NCI-H1694 (cell line): Measurements from ENCODE around the gene SYT2.

ENCODE experiments used
- DNase-seq: peaks from one replicate; lab custom pipeline; 2025; lab: John Stamatoyannopoulos, UW

Gene SYT2

GRCh38 chr1:202677433-202677832, 32.8 kb downstream of the SYT2 start:
- no peak for DNase-seq

DNA sequence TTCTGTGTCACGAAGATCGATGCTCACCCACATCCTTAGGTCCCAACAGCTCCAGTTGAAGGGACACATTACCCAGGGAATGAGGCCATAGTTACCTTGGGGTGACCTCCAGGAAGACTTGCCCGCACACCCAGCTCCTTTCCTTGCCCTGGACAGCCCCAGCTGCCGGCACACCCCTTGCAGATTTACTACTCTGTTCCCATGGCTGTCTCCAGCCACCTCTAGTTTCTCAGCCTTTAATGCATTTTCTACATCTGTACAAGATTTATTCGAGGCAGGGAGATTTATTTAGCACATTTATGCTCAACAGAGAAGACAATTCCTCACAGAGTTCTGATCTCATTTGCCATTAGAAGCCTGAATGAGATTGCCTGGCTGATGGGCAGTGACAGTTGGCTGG, 36.7 kb downstream of the SYT2 start:
- DNase-seq, result no peak

GRCh38 chr1:202671399-202671798, 38.9 kb downstream of the SYT2 start:
- DNase-seq, result no peak

DNA sequence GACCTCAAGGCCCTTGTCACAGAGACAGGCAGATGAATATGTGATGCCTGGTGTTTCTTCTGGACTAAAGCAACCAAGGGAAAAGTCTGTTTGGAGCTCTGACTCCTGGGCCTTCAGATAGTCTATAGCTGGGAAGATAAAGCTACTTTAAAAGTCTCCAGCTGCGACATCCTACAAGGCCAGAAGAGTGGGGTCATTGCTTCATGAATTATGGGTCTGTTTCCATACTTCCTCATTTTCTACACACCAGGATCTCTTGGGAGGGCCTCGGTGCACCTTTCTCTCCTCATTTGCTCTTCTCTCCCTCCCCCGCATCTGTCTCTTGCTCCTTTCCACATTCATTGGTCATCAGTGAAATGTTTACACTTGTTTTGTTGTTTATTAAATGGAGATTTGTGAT, 44.8 kb downstream of the SYT2 start:
- no peak for DNase-seq

GRCh38 chr1:202664083-202664482, 46.2 kb downstream of the SYT2 start:
- DNase-seq, result no peak

DNA sequence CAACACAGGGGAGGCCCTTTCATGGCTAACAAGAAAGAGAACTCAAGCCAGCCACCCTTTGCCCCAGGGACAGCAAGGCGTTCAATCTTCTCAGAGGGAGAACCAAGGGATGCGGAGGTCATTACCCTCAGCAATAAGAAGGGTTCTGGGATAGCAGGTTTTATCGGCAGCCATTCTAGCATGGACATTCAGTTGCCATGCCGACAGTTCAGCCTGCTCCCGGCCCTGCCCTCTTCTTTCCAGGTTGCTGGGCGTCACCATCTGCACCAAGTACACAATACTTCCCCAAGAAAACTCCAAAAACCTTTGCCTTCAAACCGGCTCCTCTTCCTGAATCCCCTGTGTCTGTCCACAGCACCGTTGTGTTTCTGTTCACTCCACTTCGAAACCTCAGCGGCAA, 47.1 kb downstream of the SYT2 start:
- no peak for DNase-seq

GRCh38 chr1:202662081-202662480, 48.2 kb downstream of the SYT2 start:
- DNase-seq, result peak; percentile 26

DNA sequence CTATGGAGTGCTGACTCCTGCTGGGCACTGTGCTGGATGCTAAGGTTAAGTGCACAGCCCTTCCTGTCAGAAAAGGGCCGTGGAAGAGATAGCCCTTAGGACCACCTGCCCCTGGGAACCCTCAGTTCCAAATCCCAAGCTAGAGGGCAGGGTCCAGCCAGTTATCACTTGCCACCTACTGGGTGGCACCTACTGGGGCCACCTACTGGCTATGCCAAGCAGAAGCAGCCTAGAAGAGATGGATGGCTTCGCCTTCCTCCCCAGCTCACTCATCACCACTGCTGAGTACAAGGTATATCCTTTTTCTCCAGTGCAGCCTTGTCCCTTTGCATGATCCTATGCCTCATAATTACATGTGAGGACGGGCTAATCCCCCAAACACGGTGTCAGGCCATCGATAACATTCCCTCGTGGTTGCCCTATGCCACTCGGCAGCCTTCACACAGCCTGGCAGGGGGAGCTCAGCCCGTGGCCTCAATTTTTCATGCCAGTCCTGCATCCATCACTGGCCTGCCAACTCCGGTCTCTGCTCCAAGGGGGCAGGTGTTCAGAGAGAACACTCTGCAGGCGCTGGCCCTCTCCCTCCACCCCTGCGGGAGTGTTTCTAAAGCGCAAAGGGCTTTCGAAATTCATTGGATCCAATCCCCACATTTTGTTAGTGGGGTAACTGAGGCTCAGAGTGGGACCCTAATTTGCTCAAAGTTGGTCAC, 49.0 kb downstream of the SYT2 start:
- DNase-seq, result no peak

GRCh38 chr1:202659974-202660373, 50.3 kb downstream of the SYT2 start:
- DNase-seq, result no peak

- DNase-seq, result peak; percentile 72
These were observed 50.7 kb downstream of the SYT2 start for GRCh38 chr1:202659541-202659940.

DNA sequence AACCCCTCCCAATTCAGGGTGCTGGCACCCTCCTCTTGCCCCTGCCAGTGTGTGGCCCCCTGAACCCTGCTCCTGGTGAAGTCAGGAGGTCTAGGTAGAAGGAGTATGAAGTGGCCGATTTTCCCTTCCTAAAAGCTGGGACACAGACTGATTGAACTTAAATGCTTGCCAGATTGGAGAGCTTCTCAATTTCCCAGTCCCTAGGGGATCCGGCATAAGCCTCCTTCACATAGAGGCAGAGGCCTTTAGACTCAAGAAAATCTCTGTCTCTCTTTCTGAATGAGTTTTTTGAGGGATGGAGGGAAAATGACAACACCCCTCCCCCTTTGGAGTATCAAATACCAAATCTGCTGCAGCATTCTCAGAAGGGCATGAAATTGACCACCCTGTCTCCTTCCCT, 51.5 kb downstream of the SYT2 start:
- DNase-seq, result no peak

DNA sequence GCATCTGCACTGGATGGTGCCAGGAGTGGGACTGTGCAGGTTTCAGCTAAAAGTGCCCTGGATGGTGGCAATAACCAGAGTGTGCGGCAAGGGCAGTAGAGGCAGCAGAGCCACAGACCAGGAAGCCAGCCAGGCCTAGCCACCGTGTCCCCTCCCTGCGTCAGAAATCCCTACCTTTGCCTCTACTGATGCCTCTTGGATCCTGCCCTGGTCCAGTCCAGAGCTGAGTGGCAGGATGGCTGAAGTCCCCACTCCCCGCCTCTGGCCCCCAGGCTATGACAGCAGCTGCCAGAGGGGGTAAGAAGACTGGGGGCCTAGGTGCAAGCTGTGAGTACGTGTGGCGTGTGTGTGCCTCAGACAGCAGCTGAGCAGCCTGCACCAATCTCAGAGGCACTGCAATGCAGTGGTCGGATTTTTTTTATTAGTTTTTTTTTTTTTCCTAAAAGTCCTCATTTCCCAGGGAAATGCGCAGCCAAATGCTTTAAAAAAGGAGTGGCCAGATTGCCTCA, 51.9 kb downstream of the SYT2 start:
- DNase-seq, result no peak

GRCh38 chr1:202656951-202657646, 53.2 kb downstream of the SYT2 start:
- DNase-seq, result no peak

DNA sequence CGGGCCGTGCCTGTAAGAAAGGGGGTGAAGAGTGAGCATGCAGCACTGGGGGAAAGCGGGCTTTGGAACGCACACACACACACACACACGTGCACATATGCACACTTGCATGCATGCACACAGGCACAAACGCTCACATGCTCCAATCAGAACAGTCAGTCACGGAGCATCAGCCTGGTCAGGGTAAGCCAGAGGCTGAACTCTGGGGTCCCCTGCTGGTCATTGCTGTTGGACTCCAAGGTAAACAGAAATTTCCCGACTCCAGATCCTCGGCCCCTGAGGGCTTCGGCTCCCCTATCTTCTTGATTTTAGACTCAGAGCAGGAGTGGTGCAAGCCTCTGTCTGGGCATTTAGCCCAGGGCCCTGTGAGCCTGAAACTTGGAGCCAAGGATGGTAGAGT, 54.2 kb downstream of the SYT2 start:
- DNase-seq, result no peak

DNA sequence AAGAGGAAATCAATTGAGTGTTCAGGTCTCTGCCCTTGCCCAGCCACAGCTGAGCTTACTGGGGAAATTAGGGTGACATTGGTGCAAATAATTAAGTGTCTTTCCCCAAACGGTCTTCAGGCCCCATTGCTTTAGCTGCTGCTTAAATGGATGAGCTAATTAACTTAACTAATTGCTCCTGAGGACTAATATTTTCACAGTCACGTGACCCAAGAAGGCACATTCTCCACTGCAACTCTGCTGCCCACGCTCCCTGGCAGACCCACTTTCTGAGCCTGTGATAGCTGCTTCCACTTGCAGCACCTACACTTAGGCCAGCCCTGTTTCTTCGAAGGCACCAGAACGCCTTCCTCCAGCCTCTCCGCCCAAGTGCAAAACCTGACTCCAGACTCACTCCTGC, 56.2 kb downstream of the SYT2 start:
- no peak for DNase-seq

- DNase-seq, result no peak
These were observed 60.5 kb downstream of the SYT2 start for GRCh38 chr1:202649553-202650392.

GRCh38 chr1:202648605-202649226, 61.5 kb downstream of the SYT2 start:
- no peak for DNase-seq

DNA sequence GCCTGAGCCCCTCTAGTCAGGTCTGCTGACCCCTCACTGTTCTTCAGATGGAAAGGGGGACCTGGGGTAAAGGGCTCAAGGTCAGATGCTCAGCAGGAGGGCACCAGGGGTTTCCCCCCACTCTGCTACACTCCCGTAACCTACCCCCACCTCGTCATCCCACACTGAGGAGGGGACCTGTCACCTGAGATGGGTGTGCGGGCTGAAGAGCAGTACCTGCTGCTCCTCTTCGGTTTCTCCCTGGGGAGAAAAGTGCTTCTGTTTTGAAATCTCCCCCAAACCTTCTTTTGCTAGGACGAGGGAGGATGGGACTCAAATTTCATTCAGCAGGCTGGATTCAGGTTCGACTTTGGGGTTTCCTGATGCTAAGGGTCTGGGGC, 65.2 kb downstream of the SYT2 start:
- DNase-seq, result no peak

- DNase-seq, result no peak
These were observed 65.8 kb downstream of the SYT2 start for GRCh38 chr1:202644219-202645096.

DNA sequence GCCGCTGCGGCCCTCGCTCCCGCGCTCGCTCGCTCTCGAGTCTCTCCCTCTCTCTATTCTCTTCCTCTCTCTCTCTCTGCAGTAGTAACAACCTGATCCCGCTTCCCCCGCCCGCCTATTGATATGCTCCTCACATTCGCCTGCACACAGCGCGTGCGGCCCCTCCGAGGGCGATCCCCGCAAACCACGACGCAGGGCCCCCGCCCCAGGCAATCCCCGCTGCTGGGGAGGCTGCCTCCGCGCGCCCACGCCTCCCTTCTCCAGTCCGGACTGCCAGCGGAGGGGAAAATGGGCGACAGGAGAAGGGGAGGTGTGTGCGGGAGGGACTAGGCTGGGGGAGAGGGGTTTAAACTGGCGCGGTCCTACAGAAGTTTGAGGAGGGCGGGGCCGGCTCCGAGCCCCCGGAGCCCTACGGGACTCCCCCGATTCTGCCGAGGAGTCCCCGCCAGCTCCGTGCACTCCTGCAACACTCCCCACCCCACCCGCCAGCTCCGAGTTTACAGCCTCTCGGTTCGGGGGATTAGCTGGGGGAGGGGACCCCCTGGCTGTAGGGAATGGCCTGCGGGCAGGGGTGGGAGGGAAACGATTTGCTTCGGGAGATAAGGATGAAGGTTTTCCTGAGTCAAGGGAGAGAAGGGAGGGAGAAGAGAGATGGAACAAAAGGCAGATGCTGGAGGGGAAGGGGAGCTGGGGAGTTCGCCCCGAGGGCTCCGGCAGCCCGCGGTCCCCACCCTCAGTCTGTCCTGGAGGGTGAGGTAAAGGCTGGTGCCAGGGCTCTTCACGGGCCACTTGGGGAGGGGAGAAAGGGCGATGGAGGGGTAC, 66.6 kb downstream of the SYT2 start:
- no peak for DNase-seq
